Type B pancreatic cell (in vitro differentiated cells): ENCODE measurements around the gene ALDH1B1. TPM values are rescaled to one million over a fixed set of nuclear protein-coding genes. Genes with fewer than 3 reads are reported as not detected.
A peak's percentile ranks its signal among the peaks of the same experiment; 100 is the strongest.

ENCODE experiments used
- DNase-seq: peaks from one replicate; pipeline ENCODE4 v3.0.0; 2021; ENCODE audit warnings: mixed read lengths; ENCODE audit not compliant: unreplicated experiment; ENCODE audit errors: extremely low spot score
- H3K27ac Mint-ChIP-seq: 2 replicates; pipeline ENCODE4 v1.8.0; 2021; ENCODE audit warnings: mild to moderate bottlenecking, mixed read lengths
- H3K27me3 Mint-ChIP-seq: 2 replicates; pipeline ENCODE4 v1.8.0; 2021; ENCODE audit warnings: mixed read lengths
- H3K36me3 Mint-ChIP-seq: 2 replicates; pipeline ENCODE4 v1.8.0; 2021; ENCODE audit warnings: mixed read lengths
- H3K4me1 Mint-ChIP-seq: one replicate; pipeline ENCODE4 v1.8.0; 2021; ENCODE audit warnings: mixed read lengths; ENCODE audit not compliant: unreplicated experiment
- H3K4me3 Mint-ChIP-seq: 2 replicates; pipeline ENCODE4 v1.8.0; 2021; ENCODE audit warnings: mild to moderate bottlenecking, mixed read lengths
- H3K9me3 Mint-ChIP-seq: 2 replicates; pipeline ENCODE4 v1.8.0; 2021; ENCODE audit warnings: mixed read lengths
- CTCF ChIP-seq: fragments of 200-600 bp; sonication (generic); conservative IDR thresholded peaks from 2 replicates; pipeline ENCODE4 v1.5.0; 2021; ENCODE audit warnings: antibody characterized with exemption, mild to moderate bottlenecking
- total RNA-seq: library from RNA; stranded (reverse); gene quantifications from 2 replicates; pipeline ENCODE4 v1.2.1, GENCODE V29; 2021; ENCODE audit warnings: low replicate concordance

The ALDH1B1 gene
- total RNA-seq, 1 donor from 2014 or later = 29.1 TPM

GRCh38 chr9:38380230-38380871 lies 12.2 kb upstream of the ALDH1B1 start:
- Mint-ChIP-seq H3K36me3 (no peaks in the 10 kb centered on the region), H3K4me1 (peaks cover 26% of the 10 kb centered on the region), H3K27me3 (peaks cover 6% of the 10 kb centered on the region), H3K9me3 (peaks cover 9% of the 10 kb centered on the region), H3K4me3 (no peak overlapping the region), H3K27ac (peak overlapping the region; percentile 83)
- no peak for DNase-seq
- TF ChIP-seq CTCF = no peak

- Mint-ChIP-seq H3K4me3 (peak overlapping the region; percentile 46), H3K27ac (peak overlapping the region; percentile 83), H3K9me3 (peaks cover 9% of the 10 kb centered on the region), H3K4me1 (peaks cover 21% of the 10 kb centered on the region), H3K27me3 (peaks cover 10% of the 10 kb centered on the region), H3K36me3 (no peaks in the 10 kb centered on the region)
- no peak for DNase-seq
- TF ChIP-seq CTCF = no peak
Measured at GRCh38 chr9:38380872-38381534, 11.5 kb upstream of the ALDH1B1 start.

- H3K27ac Mint-ChIP-seq = no peak overlapping the region
- H3K9me3 Mint-ChIP-seq = peaks cover 9% of the 10 kb centered on the region
- no peak for DNase-seq
- TF ChIP-seq CTCF = no peak
- H3K4me3 Mint-ChIP-seq = no peak overlapping the region
- peaks cover 10% of the 10 kb centered on the region for H3K27me3 Mint-ChIP-seq
- no peaks in the 10 kb centered on the region for H3K36me3 Mint-ChIP-seq
- peaks cover 19% of the 10 kb centered on the region for H3K4me1 Mint-ChIP-seq
Measured at GRCh38 chr9:38382141-38382540, 10.4 kb upstream of the ALDH1B1 start.

- Mint-ChIP-seq H3K9me3 (peaks cover 9% of the 10 kb centered on the region), H3K4me1 (peaks cover 17% of the 10 kb centered on the region), H3K27me3 (peaks cover 10% of the 10 kb centered on the region), H3K36me3 (no peaks in the 10 kb centered on the region), H3K27ac (no peak overlapping the region), H3K4me3 (no peak overlapping the region)
- TF ChIP-seq CTCF = no peak
- no peak for DNase-seq
Measured at GRCh38 chr9:38384990-38385848, 7.3 kb upstream of the ALDH1B1 start.

GRCh38 chr9:38385896-38386295 lies 6.6 kb upstream of the ALDH1B1 start:
- H3K4me1 Mint-ChIP-seq = peaks cover 15% of the 10 kb centered on the region
- H3K4me3 Mint-ChIP-seq = no peak overlapping the region
- peaks cover 9% of the 10 kb centered on the region for H3K9me3 Mint-ChIP-seq
- H3K27me3 Mint-ChIP-seq = peaks cover 12% of the 10 kb centered on the region
- no peak for DNase-seq
- no peak overlapping the region for H3K27ac Mint-ChIP-seq
- no peaks in the 10 kb centered on the region for H3K36me3 Mint-ChIP-seq
- no peak for TF ChIP-seq CTCF
